GM19467 (cell line): Measurements from ENCODE around the gene PTPN13.

Source experiments
- ATAC-seq: cut with Tn5 transposase; IDR thresholded peaks from one replicate; pipeline ENCODE4 v1.9.1; 2021; ENCODE audit warnings: mild to moderate bottlenecking, moderate library complexity; ENCODE audit not compliant: unreplicated experiment

The PTPN13 gene

GRCh38 chr4:86853209-86853608, 259.1 kb downstream of the PTPN13 start:
- no peak for ATAC-seq

GRCh38 chr4:86855572-86855971, 261.5 kb downstream of the PTPN13 start:
- ATAC-seq = no peak

DNA sequence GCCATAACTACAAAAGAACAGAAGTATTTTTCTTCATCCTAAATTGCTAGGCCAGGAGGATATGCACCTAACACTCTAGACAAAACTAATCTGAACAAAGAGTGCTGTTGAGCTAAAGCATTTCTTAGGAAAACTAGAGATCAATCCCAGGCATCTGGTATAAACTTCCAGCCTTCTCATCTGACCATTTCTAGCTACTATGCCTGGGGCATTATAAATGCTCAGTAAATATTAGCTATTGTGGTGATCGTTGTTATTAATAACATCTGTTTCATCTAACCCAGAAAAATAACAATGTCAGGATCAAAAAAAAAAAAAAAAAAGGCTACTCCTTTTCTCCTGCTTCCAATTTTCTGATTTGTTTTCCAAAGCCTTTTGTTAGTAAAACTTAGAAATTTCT, 262.8 kb downstream of the PTPN13 start:
- ATAC-seq = no peak

DNA sequence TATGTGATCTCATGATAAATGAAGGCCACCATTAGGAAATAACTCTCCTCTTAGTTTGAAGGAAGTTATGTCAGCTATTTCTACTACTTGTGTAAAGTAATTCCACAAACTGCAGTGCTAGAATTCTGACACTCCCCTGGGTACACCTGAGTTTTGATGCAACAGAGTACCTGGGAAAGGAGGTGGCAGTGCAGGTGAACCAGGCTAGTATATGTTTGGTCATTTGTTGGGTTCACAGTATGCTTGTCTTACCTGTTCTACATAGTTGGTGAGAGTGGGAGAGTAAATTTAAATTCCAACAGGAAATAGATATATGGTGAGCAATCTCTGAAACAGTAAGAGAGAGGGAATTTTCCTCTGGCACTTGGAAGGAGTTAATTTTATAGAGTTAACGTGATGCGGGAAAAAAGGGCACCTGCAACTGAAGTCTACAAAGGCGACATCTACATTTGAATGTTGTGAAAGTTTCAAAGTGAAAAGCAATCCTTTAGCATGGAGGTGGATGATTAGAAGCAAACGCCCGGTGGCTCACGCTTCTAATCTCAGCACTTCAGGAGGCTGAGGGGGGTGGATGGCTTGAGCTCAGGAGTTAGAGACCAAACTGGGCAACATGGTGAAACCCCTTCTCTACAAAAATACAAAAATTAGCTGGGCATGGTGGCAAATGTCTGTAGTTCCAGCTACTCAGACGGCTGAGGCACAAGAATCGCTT, 263.4 kb downstream of the PTPN13 start:
- ATAC-seq = no peak
